ENCODE data around the gene PODN.

DNA sequence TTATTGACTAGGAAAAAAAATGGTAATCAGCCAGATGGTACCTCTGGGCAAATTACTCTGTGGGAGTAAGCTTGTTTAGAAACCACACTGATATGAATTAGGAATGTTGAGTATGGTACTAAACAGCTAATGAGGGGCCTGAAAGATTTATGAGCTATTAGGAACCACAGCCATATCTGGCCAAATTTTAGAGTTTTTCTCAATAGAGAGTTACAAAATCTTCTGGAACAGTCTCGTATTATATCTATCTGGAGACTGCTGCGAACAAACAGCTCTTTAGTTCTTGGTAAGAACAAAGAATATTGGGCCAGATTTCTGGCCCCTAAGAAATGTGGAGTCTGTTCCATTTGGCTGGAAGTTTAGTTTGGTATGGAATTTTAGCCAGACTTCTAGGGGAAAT, 4.9 kb upstream of the PODN start:
- TF ChIP-seq, protein P1, sequence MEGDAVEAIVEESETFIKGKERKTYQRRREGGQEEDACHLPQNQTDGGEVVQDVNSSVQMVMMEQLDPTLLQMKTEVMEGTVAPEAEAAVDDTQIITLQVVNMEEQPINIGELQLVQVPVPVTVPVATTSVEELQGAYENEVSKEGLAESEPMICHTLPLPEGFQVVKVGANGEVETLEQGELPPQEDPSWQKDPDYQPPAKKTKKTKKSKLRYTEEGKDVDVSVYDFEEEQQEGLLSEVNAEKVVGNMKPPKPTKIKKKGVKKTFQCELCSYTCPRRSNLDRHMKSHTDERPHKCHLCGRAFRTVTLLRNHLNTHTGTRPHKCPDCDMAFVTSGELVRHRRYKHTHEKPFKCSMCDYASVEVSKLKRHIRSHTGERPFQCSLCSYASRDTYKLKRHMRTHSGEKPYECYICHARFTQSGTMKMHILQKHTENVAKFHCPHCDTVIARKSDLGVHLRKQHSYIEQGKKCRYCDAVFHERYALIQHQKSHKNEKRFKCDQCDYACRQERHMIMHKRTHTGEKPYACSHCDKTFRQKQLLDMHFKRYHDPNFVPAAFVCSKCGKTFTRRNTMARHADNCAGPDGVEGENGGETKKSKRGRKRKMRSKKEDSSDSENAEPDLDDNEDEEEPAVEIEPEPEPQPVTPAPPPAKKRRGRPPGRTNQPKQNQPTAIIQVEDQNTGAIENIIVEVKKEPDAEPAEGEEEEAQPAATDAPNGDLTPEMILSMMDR (IDR thresholded peaks at IDR 0.05), result no peak
- no peak for TF ChIP-seq POLR2A (IDR thresholded peaks at IDR 0.05)
